Measurements from ENCODE around the gene PILRB.
"Not testable (repeated sequence)": the region's sequence is repeated elsewhere in the genome, so short reads cannot be mapped to it uniquely, and the experiment has no call there.

PILRB gene

GRCh38 chr7:100358027-100358856, at the start of gene PILRB:
Gene PILRB, plus strand, starts transcription at chr7:100358117. Its CDS starts 186 bp downstream, at chr7:100358303.
- DNase-seq (ENCODE audit: low read depth in 1 of 2, low spot score in 1 of 2) = no peak

GRCh38 chr7:100318329-100318728, 39.6 kb upstream of the PILRB start:
- not testable (repeated sequence) for DNase-seq (ENCODE audit: low read depth in 1 of 2, low spot score in 1 of 2)

- DNase-seq (ENCODE audit: low read depth in 1 of 2, low spot score in 1 of 2) = not testable (repeated sequence)
Observed at GRCh38 chr7:100321648-100322047, 36.3 kb upstream of the PILRB start.

GRCh38 chr7:100324194-100324593, 33.7 kb upstream of the PILRB start:
- not testable (repeated sequence) for DNase-seq (ENCODE audit: low read depth in 1 of 2, low spot score in 1 of 2)

GRCh38 chr7:100325671-100326070, 32.2 kb upstream of the PILRB start:
- not testable (repeated sequence) for DNase-seq (ENCODE audit: low read depth in 1 of 2, low spot score in 1 of 2)

GRCh38 chr7:100326914-100327313, 31.0 kb upstream of the PILRB start:
- DNase-seq (ENCODE audit: low read depth in 1 of 2, low spot score in 1 of 2) = not testable (repeated sequence)

- DNase-seq (ENCODE audit: low read depth in 1 of 2, low spot score in 1 of 2) = peak; percentile 67 to 69
Observed at GRCh38 chr7:100335566-100336466, 22.1 kb upstream of the PILRB start.

GRCh38 chr7:100338083-100338696, 19.7 kb upstream of the PILRB start:
- DNase-seq (ENCODE audit: low read depth in 1 of 2, low spot score in 1 of 2) = not testable (repeated sequence)

GRCh38 chr7:100341286-100341685, 16.6 kb upstream of the PILRB start:
- DNase-seq (ENCODE audit: low read depth in 1 of 2, low spot score in 1 of 2) = not testable (repeated sequence)

- no peak for DNase-seq (ENCODE audit: low read depth in 1 of 2, low spot score in 1 of 2)
Observed at GRCh38 chr7:100342765-100343164, 15.2 kb upstream of the PILRB start.

GRCh38 chr7:100344124-100344559, 13.8 kb upstream of the PILRB start:
- DNase-seq (ENCODE audit: low read depth in 1 of 2, low spot score in 1 of 2) = not testable (repeated sequence)

GRCh38 chr7:100344560-100345287, 13.2 kb upstream of the PILRB start:
- peak; percentile 36 to 63 for DNase-seq (ENCODE audit: low read depth in 1 of 2, low spot score in 1 of 2)

- peak; percentile 21 to 44 for DNase-seq (ENCODE audit: low read depth in 1 of 2, low spot score in 1 of 2)
Observed at GRCh38 chr7:100345288-100345672, 12.6 kb upstream of the PILRB start.

GRCh38 chr7:100346921-100347320, 11.0 kb upstream of the PILRB start:
- no peak for DNase-seq (ENCODE audit: low read depth in 1 of 2, low spot score in 1 of 2)

- no peak for DNase-seq (ENCODE audit: low read depth in 1 of 2, low spot score in 1 of 2)
Observed at GRCh38 chr7:100348805-100349204, 9.1 kb upstream of the PILRB start.

GRCh38 chr7:100349757-100350156, 8.2 kb upstream of the PILRB start:
- DNase-seq (ENCODE audit: low read depth in 1 of 2, low spot score in 1 of 2) = no peak

GRCh38 chr7:100351657-100352058, 6.3 kb upstream of the PILRB start:
- DNase-seq (ENCODE audit: low read depth in 1 of 2, low spot score in 1 of 2) = no peak

GRCh38 chr7:100352230-100352781, 5.6 kb upstream of the PILRB start:
- not testable (repeated sequence) for DNase-seq (ENCODE audit: low read depth in 1 of 2, low spot score in 1 of 2)

- no peak for DNase-seq (ENCODE audit: low read depth in 1 of 2, low spot score in 1 of 2)
Observed at GRCh38 chr7:100352984-100353684, 4.8 kb upstream of the PILRB start.

Measured in stimulated activated CD4-positive, alpha-beta T cell treated with anti-CD3 and anti-CD28 coated beads, Interleukin-15, amount 100 ng/mL, for 1 hour (primary cell).